DOHH2 (cell line): ENCODE measurements around the gene DDX55.
"Not testable (repeated sequence)": the region's sequence is repeated elsewhere in the genome, so short reads cannot be mapped to it uniquely, and the experiment has no call there.

ENCODE experiments used
- H3F3A ChIP-seq: fragments of 200-600 bp; sonication (generic), shearing (Covaris generic); 2 replicates; pipeline ENCODE4 v1.6.0; 2016; ENCODE audit warnings: antibody characterized with exemption, mild to moderate bottlenecking; ENCODE audit not compliant: control insufficient read depth, insufficient read depth
- H3K27ac ChIP-seq: fragments of 200-600 bp; sonication (generic); 2 replicates; pipeline ENCODE4 v1.5.1; 2014; ENCODE audit warnings: low read depth, mild to moderate bottlenecking, low read length, moderate library complexity
- H3K27me3 ChIP-seq: fragments of 200-600 bp; sonication (generic); 2 replicates; pipeline ENCODE4 v1.6.1; 2014; ENCODE audit warnings: mild to moderate bottlenecking, low read length, mixed read lengths; ENCODE audit not compliant: control insufficient read depth
- H3K36me3 ChIP-seq: fragments of 200-600 bp; sonication (generic); 2 replicates; pipeline ENCODE4 v1.6.1; 2014; ENCODE audit warnings: mild to moderate bottlenecking, low read length, moderate library complexity, mixed read lengths; ENCODE audit not compliant: control insufficient read depth
- H3K4me1 ChIP-seq: fragments of 200-600 bp; sonication (generic); 2 replicates; pipeline ENCODE4 v1.6.1; 2014; ENCODE audit warnings: mild to moderate bottlenecking, low read length, mixed read lengths; ENCODE audit not compliant: control insufficient read depth
- H3K4me2 ChIP-seq: fragments of 200-600 bp; sonication (generic); 2 replicates; pipeline ENCODE4 v1.6.0; 2014; ENCODE audit warnings: mild to moderate bottlenecking, low read length, moderate library complexity
- H3K4me3 ChIP-seq: fragments of 200-600 bp; sonication (generic); 2 replicates; pipeline ENCODE4 v1.5.1; 2014; ENCODE audit warnings: mild to moderate bottlenecking, low read length, mixed read lengths
- H3K79me2 ChIP-seq: fragments of 200-600 bp; sonication (generic); 2 replicates; pipeline ENCODE4 v1.6.1; 2014; ENCODE audit warnings: mild to moderate bottlenecking, low read length, mixed read lengths; ENCODE audit not compliant: control insufficient read depth
- H3K9me2 ChIP-seq: fragments of 200-600 bp; sonication (generic); replicated peaks from 2 replicates; pipeline ENCODE4 v1.6.1; 2014; ENCODE audit warnings: mild to moderate bottlenecking, low read length, mixed read lengths; ENCODE audit not compliant: control insufficient read depth
- H3K9me3 ChIP-seq: fragments of 200-600 bp; sonication (generic); 2 replicates; pipeline ENCODE4 v1.6.1; 2014; ENCODE audit warnings: antibody characterized with exemption, low read length, mixed read lengths; ENCODE audit not compliant: control insufficient read depth, insufficient read depth
- H4K20me1 ChIP-seq: fragments of 200-600 bp; sonication (generic); 2 replicates; pipeline ENCODE4 v1.6.0; 2014; ENCODE audit warnings: low read depth, mild to moderate bottlenecking, antibody characterized with exemption, low read length, moderate library complexity; ENCODE audit not compliant: control insufficient read depth, insufficient read depth
- CTCF ChIP-seq: fragments of 200-600 bp; sonication (generic); IDR thresholded peaks from one replicate; pipeline ENCODE4 v1.5.1; 2014; ENCODE audit warnings: antibody characterized with exemption, mild to moderate bottlenecking, low read depth, low read length; ENCODE audit not compliant: poor library complexity, severe bottlenecking
- EZH2phosphoT487 ChIP-seq: fragments of 200-600 bp; sonication (generic); IDR thresholded peaks from 2 replicates; pipeline ENCODE4 v1.6.1; 2017; ENCODE audit warnings: borderline replicate concordance, mild to moderate bottlenecking, antibody characterized with exemption, low read length, moderate library complexity, mixed read lengths

DDX55 gene

DNA sequence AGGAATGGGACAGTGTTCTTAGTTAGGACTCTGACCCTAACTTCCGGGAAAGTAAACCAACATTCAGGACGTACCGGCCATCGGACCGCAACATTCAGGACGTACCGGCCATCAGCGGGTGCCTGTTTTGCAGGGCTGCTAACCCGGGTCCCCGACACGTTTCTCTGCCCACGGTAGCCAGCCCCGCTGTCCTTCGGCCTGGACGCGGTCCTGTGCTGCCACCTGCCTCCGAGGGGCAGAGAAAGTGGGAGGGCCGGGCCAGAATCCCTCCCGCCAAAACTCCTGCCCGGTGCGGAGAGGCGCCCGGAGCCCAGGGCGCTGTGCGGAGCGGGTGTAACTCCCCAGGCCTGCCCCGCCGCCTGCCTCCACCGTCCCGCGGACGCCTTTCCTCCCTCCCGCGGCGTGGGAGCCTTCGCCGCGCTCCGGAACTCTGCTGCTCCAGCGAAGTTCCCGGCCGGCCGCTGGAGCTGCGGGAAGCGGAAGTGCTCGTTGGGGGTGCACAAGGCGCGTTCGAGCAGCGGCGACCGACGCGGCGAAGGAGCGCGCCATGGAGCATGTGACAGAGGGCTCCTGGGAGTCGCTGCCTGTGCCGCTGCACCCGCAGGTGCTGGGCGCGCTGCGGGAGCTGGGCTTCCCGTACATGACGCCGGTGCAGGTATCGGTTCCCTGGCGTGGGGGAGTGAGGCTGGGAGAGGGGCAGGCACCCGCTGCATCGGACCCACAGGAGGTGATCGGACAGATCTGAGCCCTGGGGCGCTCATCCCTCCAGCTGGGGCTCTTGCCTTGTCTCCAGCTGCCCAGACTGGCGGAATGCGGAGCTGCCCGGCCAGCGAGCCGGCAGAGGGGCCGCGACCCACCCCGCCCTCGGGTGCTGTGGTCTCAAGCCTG lies at the start of gene DDX55:
TSS of gene DDX55 (plus strand) at position 498 of the 888 bp plus-strand sequence. CDS start at position 548, 50 bp downstream.
- peaks cover 24% of the 10 kb centered on the region for H3F3A ChIP-seq
- TF ChIP-seq CTCF (peak; percentile 41), EZH2phosphoT487 (no peak)
- peaks cover 76% of the 10 kb centered on the region for H3K79me2 ChIP-seq
- peak within 1 kb of the TSS; percentile 85 for H3K4me2 ChIP-seq
- no peaks in the 10 kb centered on the region for H3K27me3 ChIP-seq
- H3K27ac ChIP-seq: peak within 1 kb of the TSS; percentile 73
- H3K36me3 ChIP-seq: peaks cover 78% of the 10 kb centered on the region
- H3K9me2 ChIP-seq: no peaks in the 10 kb centered on the region
- H4K20me1 ChIP-seq: peaks cover 9% of the 10 kb centered on the region; the same call in 1 of the 2 replicates
- peaks cover 27% of the 10 kb centered on the region for H3K4me1 ChIP-seq
- H3K4me3 ChIP-seq: peak within 1 kb of the TSS; percentile 98
- no peaks in the 10 kb centered on the region for H3K9me3 ChIP-seq

GRCh38 chr12:123554136-123554535 lies 47.8 kb upstream of the DDX55 start:
- not testable (repeated sequence) for H3K36me3 ChIP-seq, H3K4me2 ChIP-seq, H3K4me1 ChIP-seq, H3K27ac ChIP-seq, H4K20me1 ChIP-seq, H3K27me3 ChIP-seq, H3K4me3 ChIP-seq, H3K79me2 ChIP-seq, H3F3A ChIP-seq, H3K9me3 ChIP-seq, H3K9me2 ChIP-seq

DNA sequence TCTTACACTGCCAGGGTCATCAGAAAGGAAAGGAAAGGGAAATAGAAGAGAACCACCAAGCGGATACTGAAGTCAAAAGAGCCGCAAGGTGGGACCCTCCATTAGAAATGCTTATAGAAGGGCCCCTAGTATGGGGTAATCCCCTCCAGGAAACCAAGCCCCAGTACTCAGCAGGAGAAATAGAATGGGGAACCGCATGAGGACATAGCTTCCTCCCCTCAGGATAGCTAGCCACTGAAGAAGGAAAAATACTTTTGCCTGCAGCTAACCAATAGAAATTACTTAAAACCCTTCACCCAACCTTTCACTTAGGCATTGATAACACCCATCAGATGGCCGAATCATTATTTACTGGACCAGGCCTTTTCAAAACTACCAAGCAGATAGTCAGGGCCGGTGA lies 47.1 kb upstream of the DDX55 start:
- H3K27ac ChIP-seq, H3K9me3 ChIP-seq, H3K4me1 ChIP-seq, H3F3A ChIP-seq, H3K9me2 ChIP-seq, H3K36me3 ChIP-seq, H3K4me2 ChIP-seq, H4K20me1 ChIP-seq, H3K79me2 ChIP-seq, H3K4me3 ChIP-seq, H3K27me3 ChIP-seq: not testable (repeated sequence)

DNA sequence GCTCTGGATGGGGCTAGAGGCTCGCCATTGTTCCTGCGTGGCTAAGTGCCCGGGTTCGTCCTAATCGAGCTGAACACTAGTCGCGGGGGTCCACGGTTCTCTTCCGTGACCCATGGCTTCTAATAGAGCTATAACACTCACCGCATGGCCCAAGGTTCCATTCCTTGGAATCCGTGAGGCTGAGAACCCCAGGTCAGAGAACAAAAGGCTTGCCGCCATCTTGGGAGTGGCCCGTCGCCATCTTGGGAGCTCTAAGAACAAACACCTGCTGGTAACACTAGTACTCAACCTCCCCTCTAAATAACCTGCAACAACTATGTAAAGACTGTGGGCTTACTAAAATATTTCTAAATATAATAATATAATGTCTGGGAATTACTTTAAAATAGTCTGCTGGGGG lies 43.4 kb upstream of the DDX55 start:
- not testable (repeated sequence) for H3F3A ChIP-seq, H3K9me3 ChIP-seq, H3K27ac ChIP-seq, H3K36me3 ChIP-seq, H3K4me1 ChIP-seq, H3K4me2 ChIP-seq, H3K9me2 ChIP-seq, H3K27me3 ChIP-seq, H3K4me3 ChIP-seq, H3K79me2 ChIP-seq, H4K20me1 ChIP-seq

DNA sequence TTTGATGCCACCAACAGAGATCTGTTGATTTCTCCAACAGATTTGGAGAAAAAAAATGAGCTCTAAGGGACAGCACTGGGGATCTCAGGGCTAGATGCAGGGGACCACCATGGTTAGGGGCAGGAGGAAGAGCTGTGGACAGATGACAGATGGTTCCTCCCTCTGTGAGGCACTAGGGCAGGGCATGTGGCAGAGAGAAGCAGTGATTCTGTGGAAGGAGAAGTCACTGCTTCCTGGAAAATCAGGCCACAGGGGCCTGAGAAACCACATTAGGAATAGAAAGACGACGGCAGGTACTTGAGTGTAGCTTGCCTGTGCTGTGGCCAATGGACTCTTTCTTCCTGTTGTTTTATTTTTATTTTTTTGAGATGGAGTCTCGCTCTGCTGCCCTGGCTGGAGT lies 42.4 kb upstream of the DDX55 start:
- no peaks in the 10 kb centered on the region for H3K79me2 ChIP-seq
- no peaks in the 10 kb centered on the region for H3K36me3 ChIP-seq
- no peaks in the 10 kb centered on the region for H3K9me2 ChIP-seq
- H3K9me3 ChIP-seq: no peaks in the 10 kb centered on the region
- H3K27ac ChIP-seq: no peak overlapping the region
- H3K4me3 ChIP-seq: no peak overlapping the region
- H4K20me1 ChIP-seq: no peaks in the 10 kb centered on the region
- TF ChIP-seq EZH2phosphoT487 (no peak), CTCF (no peak)
- H3K4me1 ChIP-seq: no peaks in the 10 kb centered on the region
- no peaks in the 10 kb centered on the region for H3F3A ChIP-seq
- no peaks in the 10 kb centered on the region for H3K27me3 ChIP-seq
- H3K4me2 ChIP-seq: no peak overlapping the region
